Sigmoid colon (tissue), 7 donors: ENCODE data around the gene FXYD3. TPM values are rescaled to one million over a fixed set of nuclear protein-coding genes. Genes with fewer than 3 reads are reported as not detected.

Source experiments
- DNase-seq: peaks from one replicate; pipeline ENCODE4 v3.0.0-alpha.2; 2019
- H3K27ac ChIP-seq, 4 donors: fragments of 200-600 bp; sonication (generic); one replicate each; pipeline ENCODE4 v1.5.1; 2016 to 2019; ENCODE audit warnings: mild to moderate bottlenecking in 1 of 4
- H3K27me3 ChIP-seq, 3 donors: fragments of 200-600 bp; sonication (generic); one replicate each; pipeline ENCODE4 v1.5.1; 2019; ENCODE audit warnings: mild to moderate bottlenecking in 1 of 3
- H3K36me3 ChIP-seq, 4 donors: fragments of 200-600 bp; sonication (generic); one replicate each; pipeline ENCODE4 v1.5.1; 2016 to 2019
- H3K4me1 ChIP-seq, 4 donors: fragments of 200-600 bp; sonication (generic); one replicate each; pipeline ENCODE4 v1.5.1; 2017 to 2019
- H3K4me3 ChIP-seq, 4 donors: fragments of 200-600 bp; sonication (generic); one replicate each; pipeline ENCODE4 v1.5.1; 2017 to 2019; ENCODE audit warnings: mild to moderate bottlenecking in 2 of 4, moderate library complexity in 1 of 4
- H3K9me3 ChIP-seq, 4 donors: fragments of 200-600 bp in 3 of 4; sonication (generic) in 3 of 4; one replicate each; pipeline versions ENCODE4 v1.5.1 to v1.6.1; 2013 to 2019
- EP300 ChIP-seq, 4 donors: sonication (generic); formaldehyde crosslinking; IDR thresholded peaks; one replicate each; pipeline ENCODE4 v1.6.1; 2017; ENCODE audit warnings: antibody characterized with exemption in 4 of 4
- POLR2A ChIP-seq, 2 donors: fragments of 450-650 bp; IDR thresholded peaks; one replicate each; pipeline ENCODE4 v1.6.1; 2016; ENCODE audit warnings: antibody characterized with exemption in 2 of 2, mild to moderate bottlenecking in 2 of 2, moderate library complexity in 2 of 2
- POLR2AphosphoS5 ChIP-seq, 4 donors: sonication (generic); formaldehyde crosslinking; IDR thresholded peaks; one replicate each; pipeline ENCODE4 v1.6.1; 2017; ENCODE audit warnings: antibody characterized with exemption in 4 of 4
- WGBS, 2 donors: extraction: QIAGEN DNeasy Blood & Tissue Kit; methylation state at CpG; one replicate each; pipeline ENCODE4 v1.1.7; 2013; 5-methylcytosine and 5-hydroxymethylcytosine counted together
- intact Hi-C: fragments of 100-400 bp; cut with DNase I; formaldehyde crosslinking; loops from one replicate; pipeline ENCODE4 v1.15.1; 2023
- polyA plus RNA-seq, 3 donors: library from polyadenylated mRNA; stranded (reverse); fragments of 200-250 nt; gene quantifications; one replicate each; pipeline ENCODE4 v1.2.3, GENCODE V29; 2013
- total RNA-seq, 4 donors: library from RNA; depleted of rRNA; stranded (reverse); fragments of >200 nt; gene quantifications; one replicate each; pipeline ENCODE4 v1.1.0, GENCODE V29; 2016
- TF ChIP-seq, protein P1 (sequence below), 4 experiments: fragments of 450-650 bp in 3 of 4; fragments of 200-600 bp in 1 of 4; IDR thresholded peaks; one replicate each; pipeline ENCODE4 v1.5.1; 2016 to 2019; ENCODE audit warnings: antibody characterized with exemption in 4 of 4, mild to moderate bottlenecking in 3 of 4, moderate library complexity in 2 of 4
- donor health status: healthy with polysubstance abuse.
- donor health status: Bipolar disorder and iron deficiency.
- donor health status: healthy.

Gene FXYD3
- total and polyA plus RNA-seq, 7 donors = 3.7 to 3,333 (median 15.3) TPM

DNA sequence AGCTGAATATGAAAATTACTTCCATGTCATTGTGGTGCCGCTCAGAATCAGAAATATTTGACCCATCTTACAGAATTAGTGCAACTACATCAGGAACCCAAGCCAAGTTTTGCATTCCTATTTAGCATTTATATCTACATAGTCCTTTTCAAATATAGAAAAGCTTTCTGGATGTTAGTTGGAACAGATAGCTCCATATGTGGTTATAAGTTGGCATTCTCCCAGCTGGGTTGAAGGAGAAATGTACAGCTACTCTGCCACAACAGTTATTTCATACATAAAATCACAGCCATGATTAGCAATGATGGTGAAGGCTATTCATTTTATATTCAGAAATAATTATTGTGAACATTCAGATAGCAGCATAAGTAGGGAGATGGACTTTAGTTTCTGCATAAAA, 45.9 kb upstream of the FXYD3 start:
- no peak for DNase-seq
- H3K27me3 ChIP-seq = no peaks in the 10 kb centered on the region
- H3K36me3 ChIP-seq = no peaks in the 10 kb centered on the region
- TF ChIP-seq POLR2A (IDR thresholded peaks at IDR 0.05) (no peak), POLR2AphosphoS5 (IDR thresholded peaks at IDR 0.05) (no peak)
- TF ChIP-seq, protein P1, sequence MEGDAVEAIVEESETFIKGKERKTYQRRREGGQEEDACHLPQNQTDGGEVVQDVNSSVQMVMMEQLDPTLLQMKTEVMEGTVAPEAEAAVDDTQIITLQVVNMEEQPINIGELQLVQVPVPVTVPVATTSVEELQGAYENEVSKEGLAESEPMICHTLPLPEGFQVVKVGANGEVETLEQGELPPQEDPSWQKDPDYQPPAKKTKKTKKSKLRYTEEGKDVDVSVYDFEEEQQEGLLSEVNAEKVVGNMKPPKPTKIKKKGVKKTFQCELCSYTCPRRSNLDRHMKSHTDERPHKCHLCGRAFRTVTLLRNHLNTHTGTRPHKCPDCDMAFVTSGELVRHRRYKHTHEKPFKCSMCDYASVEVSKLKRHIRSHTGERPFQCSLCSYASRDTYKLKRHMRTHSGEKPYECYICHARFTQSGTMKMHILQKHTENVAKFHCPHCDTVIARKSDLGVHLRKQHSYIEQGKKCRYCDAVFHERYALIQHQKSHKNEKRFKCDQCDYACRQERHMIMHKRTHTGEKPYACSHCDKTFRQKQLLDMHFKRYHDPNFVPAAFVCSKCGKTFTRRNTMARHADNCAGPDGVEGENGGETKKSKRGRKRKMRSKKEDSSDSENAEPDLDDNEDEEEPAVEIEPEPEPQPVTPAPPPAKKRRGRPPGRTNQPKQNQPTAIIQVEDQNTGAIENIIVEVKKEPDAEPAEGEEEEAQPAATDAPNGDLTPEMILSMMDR (IDR thresholded peaks at IDR 0.05) = no peak
- intact Hi-C loops = loop anchor here (5.0 kb wide), 1 partner anchor 73 kb away; the partner anchor contains the start of gene FXYD7
- WGBS, 2 donors = 72 to 83% methylated on average over 1 of the region's 1 CpG
- peaks cover 0 to 5% (median 0%) of the 10 kb centered on the region in 4 donors for H3K9me3 ChIP-seq
- H3K27ac ChIP-seq = no peak overlapping the region
- H3K4me3 ChIP-seq = no peak overlapping the region
- no peaks in the 10 kb centered on the region for H3K4me1 ChIP-seq

DNA sequence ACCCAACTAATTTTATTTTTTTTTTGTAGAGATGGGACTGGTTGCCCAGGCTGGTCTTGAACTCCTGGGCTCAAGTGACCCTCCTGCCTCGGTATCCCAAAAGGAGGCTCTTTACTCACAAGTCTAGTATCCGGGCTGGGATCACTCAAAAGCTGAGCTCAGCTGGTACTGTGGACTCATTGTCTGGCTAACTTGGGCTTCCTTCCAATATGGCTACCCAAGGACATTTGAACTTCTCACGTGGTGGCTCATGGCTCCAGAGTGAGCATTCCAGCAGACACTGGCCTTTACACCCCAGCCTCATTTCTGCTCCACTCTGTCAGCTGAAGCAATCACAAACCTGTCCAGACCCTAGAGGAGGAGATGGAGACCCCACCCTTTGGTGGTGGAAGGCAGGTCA, 45.2 kb upstream of the FXYD3 start:
- no peaks in the 10 kb centered on the region for H3K27me3 ChIP-seq
- no peak for DNase-seq
- H3K36me3 ChIP-seq = no peaks in the 10 kb centered on the region
- H3K4me3 ChIP-seq = no peak overlapping the region
- intact Hi-C loops = no loop called here
- H3K4me1 ChIP-seq = no peaks in the 10 kb centered on the region
- TF ChIP-seq EP300 (IDR thresholded peaks at IDR 0.05) (no peak), POLR2A (IDR thresholded peaks at IDR 0.05) (no peak), POLR2AphosphoS5 (IDR thresholded peaks at IDR 0.05) (no peak)
- TF ChIP-seq, protein P1 (IDR thresholded peaks at IDR 0.05) = no peak
- H3K27ac ChIP-seq = no peak overlapping the region
- H3K9me3 ChIP-seq = peaks cover 0 to 5% (median 0%) of the 10 kb centered on the region in 4 donors
- WGBS, 2 donors = 86 to 93% methylated on average over 3 of the region's 3 CpGs

DNA sequence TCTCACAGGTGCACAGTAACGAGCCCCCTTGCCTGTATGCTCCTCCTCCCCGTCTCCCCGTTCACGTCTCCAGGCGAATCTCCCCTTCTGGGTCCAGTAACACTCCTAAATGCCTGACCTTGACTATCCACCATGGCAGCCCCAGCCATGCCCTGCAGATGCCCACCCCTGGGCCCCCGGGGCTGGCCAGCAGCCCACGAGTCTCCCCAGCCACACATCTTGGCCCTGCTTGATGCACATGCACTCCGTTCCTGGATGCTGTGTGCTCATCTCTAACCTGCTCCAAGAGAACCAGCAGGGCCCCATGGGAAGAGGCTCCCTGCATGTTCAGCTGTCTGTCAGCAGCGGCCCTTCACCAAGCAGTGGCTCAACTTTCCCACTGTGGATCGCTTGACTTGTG, 42.1 kb upstream of the FXYD3 start:
- Histone ChIP-seq H3K9me3 (peaks cover 0 to 5% (median 0%) of the 10 kb centered on the region in 4 donors), H3K36me3 (no peaks in the 10 kb centered on the region), H3K27me3 (no peaks in the 10 kb centered on the region), H3K4me1 (no peaks in the 10 kb centered on the region), H3K4me3 (no peak overlapping the region), H3K27ac (no peak overlapping the region)
- DNase-seq = no peak
- intact Hi-C loops = no loop called here
- WGBS, 2 donors = 71 to 80% methylated on average over 10 of the region's 10 CpGs
- TF ChIP-seq POLR2A (IDR thresholded peaks at IDR 0.05) = no peak
- TF ChIP-seq, protein P1 (IDR thresholded peaks at IDR 0.05) = no peak
- no peak for TF ChIP-seq EP300 (IDR thresholded peaks at IDR 0.05)
- TF ChIP-seq POLR2AphosphoS5 (IDR thresholded peaks at IDR 0.05) = no peak

DNA sequence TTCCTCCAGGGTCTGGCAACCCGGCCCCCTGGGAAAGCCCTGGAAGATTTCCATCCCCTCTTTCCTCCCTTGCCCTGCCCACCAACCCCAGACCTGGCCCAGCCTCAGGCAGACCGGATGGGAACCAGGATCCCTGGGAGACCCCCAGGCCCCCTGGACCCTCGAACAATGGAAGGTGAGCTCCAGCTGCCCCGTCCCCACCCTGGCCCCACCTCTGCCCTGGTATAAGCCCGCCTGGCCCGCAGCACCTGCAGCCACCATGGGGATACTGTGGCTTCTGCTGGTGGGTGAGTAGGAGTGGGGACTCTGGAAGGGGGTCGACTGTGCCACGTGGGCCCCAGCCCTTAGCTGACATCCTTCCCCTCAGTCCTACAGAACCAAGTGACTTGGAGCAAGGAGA, 41.7 kb upstream of the FXYD3 start:
- Histone ChIP-seq H3K4me3 (no peak overlapping the region), H3K36me3 (no peaks in the 10 kb centered on the region), H3K27ac (no peak overlapping the region), H3K27me3 (no peaks in the 10 kb centered on the region), H3K4me1 (no peaks in the 10 kb centered on the region), H3K9me3 (peaks cover 0 to 5% (median 0%) of the 10 kb centered on the region in 4 donors)
- no peak for DNase-seq
- intact Hi-C loops = no loop called here
- no peak for TF ChIP-seq POLR2A (IDR thresholded peaks at IDR 0.05)
- TF ChIP-seq POLR2AphosphoS5 (IDR thresholded peaks at IDR 0.05) = no peak
- TF ChIP-seq, protein P1 (IDR thresholded peaks at IDR 0.05) = no peak
- TF ChIP-seq EP300 (IDR thresholded peaks at IDR 0.05) = no peak
- 66 to 80% methylated on average over 8 of the region's 8 CpGs for WGBS, 2 donors
